OCI-LY3 (cell line): ENCODE data around the gene PRIM2.

Experiments
- H2AFZ ChIP-seq: fragments of 200-600, 300-600 bp; shearing (Covaris generic); 2 replicates; pipeline ENCODE4 v1.6.0; 2014; ENCODE audit warnings: antibody characterized with exemption, low read depth, low read length
- H3K27ac ChIP-seq: fragments of 200-600, 300-600 bp; sonication (generic); 2 replicates; pipeline ENCODE4 v1.5.1; 2014; ENCODE audit warnings: mild to moderate bottlenecking, low read length, moderate library complexity, mixed read lengths
- H3K27me3 ChIP-seq: fragments of 200-600, 300-600 bp; sonication (generic); 2 replicates; pipeline ENCODE4 v1.6.1; 2014; ENCODE audit warnings: low read depth, low read length, mixed read lengths
- H3K36me3 ChIP-seq: fragments of 200-600, 300-600 bp; sonication (generic); replicated peaks from 2 replicates; pipeline ENCODE3; 2014; ENCODE audit warnings: low read depth, low read length, mixed read lengths
- H3K4me1 ChIP-seq: fragments of 300-600, 200-600 bp; sonication (generic); 2 replicates; pipeline ENCODE4 v1.6.1; 2014; ENCODE audit warnings: low read length, mixed read lengths
- H3K4me2 ChIP-seq: fragments of 200-600, 300-600 bp; sonication (generic); 2 replicates; pipeline ENCODE4 v1.6.1; 2014; ENCODE audit warnings: low read length, mixed read lengths
- H3K4me3 ChIP-seq: fragments of 300-600, 200-600 bp; sonication (generic); 2 replicates; pipeline ENCODE4 v1.5.1; 2014; ENCODE audit warnings: antibody characterized with exemption, mild to moderate bottlenecking, low read length, moderate library complexity
- H3K79me2 ChIP-seq: fragments of 300-600, 200-600 bp; shearing (Covaris generic); 2 replicates; pipeline ENCODE4 v1.6.1; 2014; ENCODE audit warnings: mild to moderate bottlenecking, low read length, mixed read lengths
- H3K9ac ChIP-seq: fragments of 300-600, 200-600 bp; shearing (Covaris generic); 2 replicates; pipeline ENCODE4 v1.6.0; 2014; ENCODE audit warnings: mild to moderate bottlenecking, low read length, moderate library complexity
- H3K9me3 ChIP-seq: fragments of 200-600, 300-600 bp; shearing (Covaris generic); 2 replicates; pipeline ENCODE4 v1.6.1; 2014; ENCODE audit warnings: low read length, mixed read lengths; ENCODE audit not compliant: insufficient read depth
- H4K20me1 ChIP-seq: fragments of 200-600, 300-600 bp; sonication (generic); 2 replicates; pipeline ENCODE4 v1.6.1; 2016; ENCODE audit warnings: low read length, mixed read lengths; ENCODE audit not compliant: insufficient read depth
- CTCF ChIP-seq: fragments of 200-600, 300-600 bp; sonication (generic); IDR thresholded peaks from 2 replicates; pipeline ENCODE4 v1.5.1; 2014; ENCODE audit warnings: antibody characterized with exemption, low read length, low read depth
- EZH2phosphoT487 ChIP-seq: fragments of 200-600 bp; shearing (Covaris generic); IDR thresholded peaks from 2 replicates; pipeline ENCODE4 v1.6.1; 2018; ENCODE audit warnings: antibody characterized with exemption, mixed run types, low read depth

Gene PRIM2

DNA sequence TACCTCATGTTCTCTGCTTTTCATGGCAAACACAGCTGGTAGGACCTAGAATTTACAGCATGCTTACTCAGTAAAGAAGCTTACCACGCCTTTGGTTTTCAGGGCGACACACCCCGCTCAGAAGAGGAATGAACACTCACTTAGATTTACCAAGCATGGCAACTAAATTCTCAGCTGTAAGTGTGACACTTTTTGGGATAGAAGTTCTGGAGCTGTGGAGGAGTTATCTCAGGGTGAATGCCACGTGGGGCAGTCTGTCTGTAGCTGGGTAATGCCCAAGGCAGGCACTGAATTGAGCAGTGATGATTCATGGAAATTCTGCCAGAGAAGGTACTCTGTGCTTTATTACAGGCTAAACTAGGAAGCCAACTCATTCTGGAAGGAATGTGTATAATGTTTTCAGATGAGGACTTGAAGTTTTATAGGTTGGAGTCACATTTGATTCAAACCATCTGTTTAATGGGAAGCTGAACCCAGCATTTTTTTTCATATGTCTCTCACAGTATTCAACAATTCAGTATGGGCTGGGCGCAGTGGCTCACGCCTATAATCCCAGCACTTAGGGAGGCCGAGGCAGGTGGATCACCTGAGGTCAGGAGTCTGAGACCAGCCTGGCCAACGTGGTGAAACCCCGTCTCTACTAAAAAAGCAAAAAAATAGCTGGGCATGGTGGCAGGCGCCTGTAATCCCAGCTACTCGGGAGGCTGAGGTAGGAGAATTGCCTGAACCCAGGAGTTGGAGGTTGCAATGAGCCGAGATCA lies 3.5 kb upstream of the PRIM2 start:
- no peaks in the 10 kb centered on the region for H3K9me3 ChIP-seq
- H3K27me3 ChIP-seq, result no peaks in the 10 kb centered on the region
- peaks cover 12% of the 10 kb centered on the region for H3K79me2 ChIP-seq
- H3K4me3 ChIP-seq, result no peak overlapping the region
- no peak overlapping the region for H3K9ac ChIP-seq
- no peaks in the 10 kb centered on the region for H4K20me1 ChIP-seq
- no peak overlapping the region for H2AFZ ChIP-seq
- H3K4me2 ChIP-seq, result no peak overlapping the region
- H3K27ac ChIP-seq, result no peak overlapping the region
- no peak for TF ChIP-seq CTCF
- no peak for TF ChIP-seq EZH2phosphoT487
- H3K36me3 ChIP-seq, result peaks cover 3% of the 10 kb centered on the region
- H3K4me1 ChIP-seq, result peaks cover 5% of the 10 kb centered on the region

DNA sequence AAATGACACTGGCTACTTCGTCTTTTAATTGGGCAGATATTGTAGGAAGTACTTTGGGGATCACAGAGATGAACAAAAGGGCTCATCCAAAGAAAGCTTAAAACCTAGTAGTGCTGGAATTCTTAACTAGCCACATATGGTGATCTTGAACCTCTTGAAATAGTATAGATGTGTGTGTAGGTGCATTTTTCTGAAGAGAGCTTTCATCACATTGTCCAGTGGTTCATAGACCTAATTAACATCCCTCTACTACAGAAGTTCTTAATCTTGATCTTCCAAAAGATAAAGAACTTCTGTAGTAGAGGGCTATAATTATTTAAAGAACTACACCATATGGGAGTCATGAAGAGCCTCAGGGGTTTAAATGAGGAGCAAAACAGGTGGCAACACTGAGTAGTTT lies 2.3 kb upstream of the PRIM2 start:
- TF ChIP-seq CTCF, result no peak
- TF ChIP-seq EZH2phosphoT487, result no peak
- no peak overlapping the region for H3K27ac ChIP-seq
- H3K36me3 ChIP-seq, result peaks cover 14% of the 10 kb centered on the region
- H3K9me3 ChIP-seq, result no peaks in the 10 kb centered on the region
- no peak overlapping the region for H3K4me2 ChIP-seq
- no peak overlapping the region for H2AFZ ChIP-seq
- no peak overlapping the region for H3K9ac ChIP-seq
- peaks cover 14% of the 10 kb centered on the region for H3K79me2 ChIP-seq
- peaks cover 5% of the 10 kb centered on the region for H3K4me1 ChIP-seq
- no peaks in the 10 kb centered on the region for H3K27me3 ChIP-seq
- no peak overlapping the region for H3K4me3 ChIP-seq
- H4K20me1 ChIP-seq, result no peaks in the 10 kb centered on the region

GRCh38 chr6:57315851-57316250 lies 1.6 kb upstream of the PRIM2 start:
- Histone ChIP-seq H3K4me2 (peak overlapping the region; percentile 71), H3K79me2 (peaks cover 14% of the 10 kb centered on the region), H3K4me3 (peak overlapping the region; percentile 88), H3K27me3 (no peaks in the 10 kb centered on the region), H3K9ac (peak overlapping the region; percentile 84), H3K36me3 (peaks cover 21% of the 10 kb centered on the region), H3K27ac (no peak overlapping the region), H3K9me3 (no peaks in the 10 kb centered on the region), H4K20me1 (no peaks in the 10 kb centered on the region), H2AFZ (peak overlapping the region; percentile 96; the same call in 1 of the 2 replicates), H3K4me1 (peaks cover 5% of the 10 kb centered on the region)
- no peak for TF ChIP-seq EZH2phosphoT487

DNA sequence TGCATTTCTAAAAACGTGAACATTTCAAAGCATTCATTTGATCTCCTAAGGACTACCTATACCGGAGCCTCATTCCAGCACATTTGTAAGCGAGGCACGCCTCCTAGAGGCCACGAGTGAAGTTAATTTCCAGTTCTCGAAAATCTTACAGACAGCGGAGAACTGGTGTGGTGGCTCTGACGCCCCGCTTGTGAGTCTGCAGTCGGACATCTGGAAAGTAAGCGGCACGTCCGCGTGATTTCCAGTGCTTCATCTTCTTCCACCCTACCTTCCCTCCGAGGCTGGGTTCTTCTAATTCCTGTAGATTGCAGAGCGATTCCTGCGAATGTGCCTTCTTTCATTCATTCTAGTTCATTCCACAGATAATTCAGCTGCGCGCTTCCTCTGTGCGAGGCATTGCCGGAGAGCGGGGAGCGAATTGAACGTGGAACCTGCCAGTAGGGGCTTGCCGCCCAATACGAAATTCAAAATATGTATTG lies 810 bp upstream of the PRIM2 start:
- H3K4me2 ChIP-seq, result peak overlapping the region; percentile 71
- H4K20me1 ChIP-seq, result no peaks in the 10 kb centered on the region
- peak overlapping the region; percentile 56 for H3K27ac ChIP-seq
- TF ChIP-seq EZH2phosphoT487 (no peak), CTCF (peak; percentile 94)
- peak overlapping the region; percentile 84 for H3K9ac ChIP-seq
- H3K27me3 ChIP-seq, result no peaks in the 10 kb centered on the region
- no peaks in the 10 kb centered on the region for H3K9me3 ChIP-seq
- H3K4me3 ChIP-seq, result peak overlapping the region; percentile 88
- peak overlapping the region; percentile 96 for H2AFZ ChIP-seq
- peaks cover 5% of the 10 kb centered on the region for H3K4me1 ChIP-seq
- peaks cover 14% of the 10 kb centered on the region for H3K79me2 ChIP-seq
- H3K36me3 ChIP-seq, result peaks cover 29% of the 10 kb centered on the region
